SU-DHL-6 (cell line): Measurements from ENCODE around the gene CCDC187.

Source experiments
- CTCF ChIP-seq: fragments of 200-600 bp; sonication (generic); IDR thresholded peaks from one replicate; pipeline ENCODE4 v1.5.1; 2017; ENCODE audit warnings: antibody characterized with exemption, mild to moderate bottlenecking, low read length, moderate library complexity; ENCODE audit not compliant: insufficient read depth, poor library complexity, severe bottlenecking
- EZH2phosphoT487 ChIP-seq: fragments of 200-600 bp; sonication (generic), shearing (Covaris generic); conservative IDR thresholded peaks from 2 replicates; pipeline ENCODE4 v1.6.1; 2018; ENCODE audit warnings: mild to moderate bottlenecking, antibody characterized with exemption, low read length, moderate library complexity, mixed read lengths

GRCh38 chr9:136318111-136318775 lies 14.3 kb upstream of the CCDC187 start:
- no peak for TF ChIP-seq CTCF
- no peak for TF ChIP-seq EZH2phosphoT487
